Stimulated activated CD4-positive, alpha-beta T cell treated with anti-CD3 and anti-CD28 coated beads, Interleukin-1b, Interleukin-23, amount 100 ng/mL, for 4 hours (primary cell): Measurements from ENCODE around the gene LCE5A.
"Not testable (repeated sequence)": the region's sequence is repeated elsewhere in the genome, so short reads cannot be mapped to it uniquely, and the experiment has no call there.

Experiments used
- DNase-seq, 2 donors: peaks; one replicate each; pipeline ENCODE4 v3.0.0-alpha.2; 2020; ENCODE audit warnings: low read depth in 2 of 2

LCE5A gene, protein sequence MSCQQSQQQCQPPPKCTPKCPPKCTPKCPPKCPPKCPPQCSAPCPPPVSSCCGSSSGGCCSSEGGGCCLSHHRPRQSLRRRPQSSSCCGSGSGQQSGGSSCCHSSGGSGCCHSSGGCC

DNA sequence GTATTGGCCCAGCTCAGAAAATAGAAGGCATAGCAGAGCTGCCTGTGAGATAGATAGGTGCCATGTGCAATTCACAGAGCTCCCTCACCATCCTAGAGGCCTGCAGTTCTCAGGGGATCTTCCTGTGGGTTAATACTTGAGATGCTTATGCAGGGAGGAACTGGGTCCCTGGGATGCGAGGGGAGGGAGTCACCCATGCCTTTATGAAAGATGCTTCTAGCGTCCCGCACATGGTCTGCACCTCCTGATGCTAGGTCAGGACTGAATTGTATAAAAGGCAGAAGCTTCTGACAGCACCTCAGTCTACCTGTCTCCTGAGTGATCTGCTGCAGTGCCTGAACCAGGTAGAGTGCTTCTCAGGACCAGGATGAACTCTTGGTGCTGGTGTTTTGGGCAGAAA is at the start of gene LCE5A:
Gene LCE5A, plus strand, starts transcription at position 301 of the 400 bp plus-strand sequence. CDS start 732 bp downstream, outside the sequence.
- no peak for DNase-seq

- DNase-seq, result peak; percentile 23 to 53
Observed at GRCh38 chr1:152461544-152461943, 49.1 kb upstream of the LCE5A start.

DNA sequence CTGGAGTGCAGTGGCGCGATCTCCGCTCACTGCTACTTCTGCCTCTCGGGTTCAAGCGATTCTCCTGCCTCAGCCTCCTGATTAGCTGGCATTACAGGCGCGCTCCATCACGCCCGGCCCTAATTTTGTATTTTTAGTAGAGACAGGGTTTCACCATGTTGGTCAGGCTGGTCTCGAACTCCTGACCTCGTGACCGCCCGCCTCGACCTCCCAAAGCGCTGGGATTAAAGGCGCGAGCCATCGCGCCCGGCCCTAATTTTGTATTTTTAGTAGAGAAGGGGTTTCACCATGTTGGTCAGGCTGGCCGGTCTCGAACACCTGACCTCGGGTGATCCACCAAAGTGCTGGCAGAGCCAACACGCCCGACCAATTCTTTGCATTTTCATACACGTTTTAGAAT is 48.0 kb upstream of the LCE5A start:
- no peak for DNase-seq

GRCh38 chr1:152466217-152466616 is 44.4 kb upstream of the LCE5A start:
- no peak for DNase-seq

DNA sequence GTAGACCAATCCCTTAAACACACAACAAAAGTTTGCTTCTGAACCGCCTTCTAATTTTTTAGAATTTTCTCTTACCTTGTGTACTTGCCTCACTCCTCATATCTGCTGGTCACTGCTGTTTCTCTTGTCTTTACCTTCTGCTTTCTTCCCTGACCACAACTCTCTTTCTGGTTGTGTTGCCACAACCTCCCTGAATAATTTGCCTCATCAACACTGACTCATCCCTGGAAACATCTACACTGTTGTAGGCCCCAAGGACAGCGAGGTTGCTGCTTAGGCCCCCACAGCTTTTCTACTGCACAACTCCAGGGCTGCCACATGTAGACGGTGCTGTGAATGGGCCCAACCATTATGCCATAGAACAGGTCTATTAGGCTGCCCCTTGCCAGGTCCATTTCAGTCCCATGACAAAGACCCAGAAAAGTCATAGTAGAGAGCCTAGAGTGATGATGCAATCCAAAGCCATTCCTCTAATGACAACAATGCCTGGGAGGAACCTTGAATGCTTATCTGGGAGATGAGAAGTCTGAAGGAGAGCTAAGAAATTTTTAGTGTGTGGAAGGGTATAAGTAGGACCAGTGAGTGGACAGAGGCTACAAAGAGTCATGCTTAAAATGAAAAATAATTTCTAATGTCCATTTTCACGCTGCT is 36.6 kb upstream of the LCE5A start:
- DNase-seq, result no peak

DNA sequence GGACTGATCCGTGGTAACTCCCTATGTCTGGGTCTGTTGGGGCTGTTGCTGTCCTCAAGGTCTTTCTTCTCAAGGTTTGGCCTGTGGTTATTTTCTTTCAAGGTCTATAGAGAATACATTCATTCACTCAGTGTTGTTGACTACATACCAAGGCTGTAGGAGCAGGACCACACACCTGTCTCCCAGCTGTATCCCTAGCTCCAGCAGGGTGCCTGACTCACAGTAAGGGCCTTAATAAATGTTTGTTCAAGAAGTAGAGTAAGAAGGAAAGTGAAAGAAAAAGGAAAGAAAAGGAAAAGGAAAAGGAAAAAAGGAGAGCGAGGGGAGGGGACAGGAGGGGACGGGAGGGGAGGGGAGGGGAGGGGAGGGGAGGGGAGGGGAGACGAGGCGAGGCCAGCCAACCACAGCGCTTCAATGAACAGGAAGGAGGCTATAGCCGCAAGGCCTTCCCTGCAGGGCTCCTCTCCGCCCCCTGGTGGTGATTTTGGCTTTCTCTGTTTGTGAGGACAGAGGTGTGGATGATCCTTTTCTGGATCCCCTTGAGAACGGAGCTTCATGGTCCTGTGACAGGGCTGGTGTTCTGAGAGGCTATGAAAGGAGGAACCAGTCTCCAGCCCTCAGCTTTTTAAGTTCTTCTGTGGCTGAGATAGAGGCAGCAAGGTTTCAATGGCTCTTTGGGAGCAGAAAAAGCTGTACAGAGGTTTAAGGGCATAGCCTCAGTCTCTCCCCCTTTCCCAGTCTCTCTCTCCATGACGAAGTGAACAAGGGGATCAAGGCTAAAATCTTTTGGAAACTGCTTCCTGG is 30.6 kb upstream of the LCE5A start:
- DNase-seq, result peak; percentile 51 to 53

DNA sequence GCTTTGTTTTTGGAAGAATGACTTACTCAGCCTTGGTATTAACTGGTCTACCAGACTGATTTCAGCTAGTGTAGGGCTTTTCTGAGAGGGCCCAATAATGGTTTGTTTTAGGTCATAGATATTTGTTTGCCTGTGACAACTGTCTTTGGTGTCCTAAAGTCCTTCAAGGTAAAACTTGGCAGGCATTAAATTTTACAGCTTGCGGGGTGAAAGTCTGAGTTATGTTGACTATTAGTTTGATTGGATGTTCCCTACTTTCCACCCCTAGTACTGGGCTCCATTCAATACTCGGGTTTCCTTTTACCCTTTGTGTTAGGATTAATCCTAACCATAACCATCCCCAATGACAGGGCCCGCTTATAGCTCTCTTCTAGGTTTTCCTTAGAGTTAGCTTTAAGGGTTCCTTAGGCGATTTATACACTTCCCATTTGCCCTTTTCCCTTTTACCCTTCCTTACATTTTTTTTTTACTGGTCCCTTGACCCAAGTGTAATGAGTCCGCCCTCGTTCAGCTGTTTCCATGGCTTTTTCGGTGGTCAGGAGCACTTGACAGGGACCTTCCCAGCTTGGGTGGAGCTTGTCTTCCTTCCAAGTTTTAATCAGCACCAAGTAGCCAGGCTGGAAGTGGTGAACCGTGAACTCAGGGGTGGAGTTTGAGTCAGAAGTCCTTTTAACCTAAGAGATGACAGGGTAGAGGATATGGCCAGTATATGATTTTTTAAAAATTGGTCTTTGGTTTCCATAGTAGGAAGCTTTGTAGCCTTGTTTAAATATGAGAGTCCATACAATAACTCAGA is 28.5 kb upstream of the LCE5A start:
- DNase-seq, result no peak

GRCh38 chr1:152486400-152487006 is 24.1 kb upstream of the LCE5A start:
- no peak for DNase-seq

DNA sequence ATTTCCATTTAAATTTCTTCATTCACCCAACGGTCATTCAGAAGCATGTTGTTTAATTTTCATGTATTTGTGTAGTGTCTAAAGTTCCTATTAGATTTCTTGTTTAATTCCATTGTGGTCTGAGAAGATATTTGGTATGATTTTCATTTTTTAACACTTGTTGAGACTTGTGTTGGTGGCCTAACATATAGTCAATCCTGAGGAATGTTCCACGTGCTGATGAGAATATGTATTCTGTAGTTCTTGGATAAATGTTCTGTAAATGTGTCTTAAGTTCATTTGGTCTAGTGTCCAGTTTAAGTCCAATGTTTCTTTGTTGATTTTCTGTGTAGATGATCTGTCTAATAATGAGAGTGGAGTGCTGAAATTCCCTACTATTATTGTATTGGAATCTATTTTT is 22.7 kb upstream of the LCE5A start:
- no peak for DNase-seq

- DNase-seq, result not testable (repeated sequence)
Observed at GRCh38 chr1:152491537-152491936, 19.1 kb upstream of the LCE5A start.

DNA sequence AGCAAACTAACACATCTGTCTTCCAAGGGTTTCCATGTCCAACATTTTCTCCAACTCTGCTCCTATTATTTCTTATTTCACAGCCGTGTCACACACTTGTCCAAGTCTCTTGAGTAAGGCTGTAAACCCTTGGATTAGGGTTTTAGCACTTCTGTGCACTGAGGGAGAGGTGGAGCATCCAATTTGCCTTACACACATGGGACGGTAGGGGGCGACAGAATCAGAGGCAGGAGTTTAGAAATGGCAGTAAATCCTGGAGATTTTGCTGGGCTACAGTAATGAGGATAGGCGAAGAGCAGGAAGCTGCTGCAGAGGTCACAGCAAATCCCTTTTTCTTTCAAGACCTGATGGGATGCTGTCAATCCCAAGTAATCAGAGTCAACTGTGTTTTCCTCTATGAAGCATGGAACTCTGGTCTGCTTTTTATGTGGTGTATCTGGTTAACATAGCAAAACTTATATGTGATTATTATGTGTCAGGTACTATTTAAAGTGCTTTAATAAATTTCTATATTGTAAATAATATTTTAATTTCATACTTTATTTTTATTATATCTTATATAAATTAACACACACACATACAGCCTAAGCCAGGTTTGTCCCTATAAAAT is 15.4 kb upstream of the LCE5A start:
- DNase-seq, result no peak

GRCh38 chr1:152497273-152497672 is 13.3 kb upstream of the LCE5A start:
- no peak for DNase-seq

DNA sequence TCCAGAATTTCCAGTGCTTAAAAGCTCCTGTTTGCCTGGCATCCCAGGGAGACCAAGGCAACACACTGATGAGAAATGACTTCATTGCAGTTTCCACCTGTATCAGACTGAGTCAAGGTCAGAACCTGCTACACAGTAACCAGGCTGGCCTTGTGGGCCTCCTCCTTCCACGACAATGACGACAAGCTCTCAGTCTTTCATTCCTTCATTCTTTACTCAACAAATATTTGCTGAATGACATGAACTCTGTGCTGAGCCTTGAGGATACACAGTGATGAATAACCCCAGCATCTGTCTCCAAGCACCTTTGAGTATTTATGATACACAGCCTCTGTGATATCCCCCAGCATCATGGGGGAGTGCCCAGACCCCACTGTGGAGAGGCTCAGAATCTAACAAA is 8.9 kb upstream of the LCE5A start:
- DNase-seq, result no peak

DNA sequence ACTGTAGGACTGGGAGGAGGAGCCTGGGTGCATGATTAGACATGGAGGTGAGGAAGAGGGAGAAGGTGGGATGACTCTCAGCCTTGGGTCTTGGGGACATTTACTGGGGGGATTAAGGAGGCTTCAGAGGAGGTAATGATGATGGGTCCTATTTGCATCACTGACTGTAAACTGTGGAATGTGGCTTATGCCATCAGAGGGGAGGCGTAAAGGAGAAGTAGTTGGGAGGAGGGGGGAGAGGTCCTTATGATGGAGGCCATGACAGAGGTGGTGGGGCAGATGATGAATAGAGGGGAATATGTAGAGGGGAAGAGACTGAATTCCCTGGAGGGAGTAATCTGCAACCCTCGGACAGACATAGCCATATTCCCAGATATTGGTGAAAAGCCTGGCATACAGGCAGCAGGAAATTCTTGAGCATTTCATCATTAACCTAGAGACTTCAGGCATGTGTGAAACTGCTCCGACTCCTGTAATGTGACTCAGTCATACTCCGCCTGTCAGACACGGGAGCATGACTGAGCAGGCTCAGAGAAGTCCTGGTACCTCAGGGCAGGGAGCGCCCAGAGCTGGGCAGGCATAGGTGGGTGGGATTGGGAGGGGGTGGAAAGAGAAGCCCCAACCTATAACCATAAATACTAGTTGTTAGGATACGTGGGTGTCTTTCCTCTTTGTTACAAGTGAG is 8.0 kb upstream of the LCE5A start:
- DNase-seq, result no peak

DNA sequence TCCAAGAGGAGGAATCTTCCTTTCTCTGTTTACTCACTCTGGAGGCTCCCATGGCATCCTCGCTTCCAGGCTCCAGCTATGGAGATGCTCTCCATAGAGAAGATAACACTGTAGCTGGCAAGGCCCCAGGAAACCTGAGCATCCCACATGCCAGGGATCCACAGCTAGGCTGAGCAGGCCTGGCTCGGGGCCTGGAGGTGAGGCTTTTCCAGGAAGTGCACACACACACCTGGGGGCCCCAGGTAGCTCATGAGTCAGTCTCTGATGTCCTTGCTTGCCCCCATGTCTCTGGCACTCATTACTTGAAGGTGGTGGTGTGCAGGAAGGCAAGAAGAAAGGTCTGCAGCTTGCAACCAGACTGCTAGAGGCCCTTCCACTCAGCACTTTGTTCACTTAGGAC is 5.5 kb upstream of the LCE5A start:
- DNase-seq, result no peak

- no peak for DNase-seq
Observed at GRCh38 chr1:152506899-152507498, 3.6 kb upstream of the LCE5A start.

DNA sequence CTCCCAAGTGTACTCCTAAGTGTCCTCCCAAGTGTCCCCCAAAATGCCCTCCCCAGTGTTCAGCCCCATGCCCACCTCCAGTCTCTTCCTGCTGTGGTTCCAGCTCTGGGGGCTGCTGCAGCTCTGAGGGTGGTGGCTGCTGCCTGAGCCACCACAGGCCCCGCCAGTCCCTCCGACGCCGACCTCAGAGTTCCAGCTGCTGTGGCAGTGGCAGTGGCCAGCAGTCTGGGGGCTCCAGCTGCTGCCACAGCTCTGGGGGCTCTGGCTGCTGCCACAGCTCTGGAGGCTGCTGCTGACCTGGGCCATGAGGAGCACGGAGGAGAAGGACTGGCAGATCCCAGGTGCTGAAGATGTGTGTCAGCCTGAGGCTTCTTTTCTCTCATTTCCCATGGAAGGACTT is 993 bp downstream of the LCE5A start:
- DNase-seq, result no peak

DNA sequence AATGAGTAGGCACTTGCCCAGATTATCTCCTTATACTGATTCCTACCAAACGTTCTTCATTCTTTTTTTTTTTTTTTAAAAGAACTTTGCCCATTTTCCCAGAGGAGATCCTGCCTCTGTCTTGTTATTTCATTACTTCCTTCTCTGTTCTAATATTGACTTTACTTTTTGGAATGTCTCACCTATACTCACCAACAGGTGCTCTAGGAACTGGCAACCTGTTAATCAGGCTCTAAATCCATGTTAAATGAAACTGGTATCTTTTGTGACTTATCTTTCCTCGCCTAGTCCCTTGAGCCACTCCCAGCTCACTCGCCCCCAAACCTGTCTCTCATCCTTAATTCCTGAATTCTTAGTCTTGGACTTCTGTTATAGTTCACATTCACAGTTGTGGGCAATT is 2.5 kb downstream of the LCE5A start:
- DNase-seq, result no peak

DNA sequence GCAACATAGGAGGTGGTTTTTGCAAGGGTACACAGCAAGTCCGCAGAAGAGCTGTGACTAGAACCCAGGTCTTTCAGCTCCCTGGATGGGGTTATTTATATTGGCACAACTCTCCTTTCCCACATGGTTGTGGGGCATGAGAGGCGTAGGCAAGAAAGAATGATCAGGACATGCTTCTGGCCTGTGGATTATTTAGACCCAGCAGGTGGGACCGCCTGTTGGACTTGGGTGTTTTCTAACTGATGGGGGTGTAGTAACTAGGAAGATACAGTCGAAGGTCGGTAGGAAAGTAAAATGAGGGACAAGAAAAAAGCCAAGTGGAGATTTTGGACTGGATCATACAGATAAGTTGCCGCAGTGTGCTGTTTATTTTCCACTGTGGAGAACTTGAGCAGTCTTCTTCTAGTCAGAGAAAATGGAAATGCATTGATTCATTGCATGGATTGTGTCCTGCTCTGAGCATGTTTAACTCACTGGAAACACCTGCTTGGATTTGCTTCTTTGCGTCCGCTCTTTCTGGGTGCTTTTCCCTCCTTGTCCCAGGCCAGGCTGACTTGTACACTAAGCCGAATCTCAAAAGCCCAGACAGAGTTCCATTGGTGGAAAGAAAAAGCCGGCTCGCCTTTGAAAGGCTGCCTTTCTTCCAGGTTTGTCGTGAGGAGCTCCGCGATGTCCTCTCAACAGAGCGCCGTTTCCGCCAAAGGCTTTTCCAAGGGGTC is 4.3 kb downstream of the LCE5A start:
- DNase-seq, result no peak

DNA sequence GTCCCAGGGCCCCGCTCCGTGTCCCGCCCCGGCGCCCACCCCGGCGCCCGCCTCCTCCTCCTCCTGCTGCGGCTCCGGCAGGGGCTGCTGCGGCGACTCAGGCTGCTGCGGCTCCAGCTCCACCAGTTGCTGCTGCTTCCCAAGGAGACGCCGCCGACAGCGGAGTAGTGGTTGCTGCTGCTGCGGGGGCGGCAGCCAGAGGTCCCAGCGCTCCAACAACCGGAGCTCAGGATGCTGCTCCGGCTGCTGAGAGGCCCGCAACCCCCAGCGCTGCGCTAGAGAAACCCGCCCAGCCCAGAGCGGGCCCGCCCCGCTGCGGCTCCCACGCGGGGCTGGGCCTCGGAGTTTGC is 4.8 kb downstream of the LCE5A start:
- no peak for DNase-seq
